HL-60 (cell line): ENCODE results near the gene KCNAB1.

Experiments used
- CTCF ChIP-seq: IDR thresholded peaks from one replicate; pipeline ENCODE4 v1.5.1; 2011; ENCODE audit warnings: low read length, control low read depth, inconsistent platforms; ENCODE audit not compliant: insufficient read depth
- GABPA ChIP-seq: IDR thresholded peaks from 2 replicates; pipeline ENCODE4 v1.6.1; 2012; ENCODE audit warnings: low read depth
- POLR2AphosphoS5 ChIP-seq: IDR thresholded peaks from 2 replicates; pipeline ENCODE4 v1.6.1; 2012; ENCODE audit warnings: low read depth
- REST ChIP-seq: IDR thresholded peaks from 2 replicates; pipeline ENCODE4 v1.6.1; 2012; ENCODE audit warnings: low read depth; ENCODE audit not compliant: insufficient replicate concordance

- TF ChIP-seq POLR2AphosphoS5: no peak
- TF ChIP-seq CTCF: no peak
- TF ChIP-seq REST: no peak
- TF ChIP-seq GABPA: no peak
Measured at GRCh38 chr3:156273111-156273694, 152.8 kb downstream of the KCNAB1 start.
